GM21619 (cell line): ENCODE results near the gene TM4SF5.

Source experiments
- ATAC-seq: cut with Tn5 transposase; IDR thresholded peaks from one replicate; pipeline ENCODE4 v1.9.1; 2021; ENCODE audit not compliant: unreplicated experiment

TM4SF5 gene

DNA sequence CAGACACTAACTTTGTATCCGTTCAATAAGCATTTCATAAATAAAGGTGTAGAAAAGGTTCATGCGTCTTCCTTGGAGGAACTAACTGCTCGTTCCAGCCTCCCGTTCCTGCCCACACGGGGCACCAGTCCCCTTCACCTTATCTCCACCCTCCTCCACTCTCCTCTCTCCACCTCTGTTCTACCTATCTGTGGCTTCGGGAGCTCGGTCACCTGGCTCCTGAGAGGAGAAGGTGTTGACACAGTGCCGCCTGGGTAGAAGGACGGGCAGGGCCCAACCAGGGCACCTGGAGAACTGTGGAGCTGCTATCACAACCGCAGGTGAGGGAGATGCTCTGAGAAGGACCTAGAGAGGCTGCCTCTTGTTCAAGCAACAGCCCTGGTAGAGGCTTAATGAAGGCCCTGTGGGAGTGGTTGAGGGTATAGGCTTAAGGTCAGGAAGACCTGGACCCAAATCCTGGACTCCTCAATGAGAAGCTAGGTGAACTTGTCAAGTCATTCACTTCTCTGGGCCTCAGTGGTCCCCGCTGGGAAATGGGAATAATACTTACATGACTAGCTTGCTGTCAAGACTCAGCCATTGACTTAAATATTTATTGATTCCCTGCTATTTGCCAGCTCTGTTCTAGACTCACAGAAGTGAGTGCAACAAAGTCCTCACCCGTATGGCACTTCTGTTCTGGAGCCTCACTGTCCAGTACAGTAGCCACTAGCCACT is 51.8 kb downstream of the TM4SF5 start:
- ATAC-seq = no peak

DNA sequence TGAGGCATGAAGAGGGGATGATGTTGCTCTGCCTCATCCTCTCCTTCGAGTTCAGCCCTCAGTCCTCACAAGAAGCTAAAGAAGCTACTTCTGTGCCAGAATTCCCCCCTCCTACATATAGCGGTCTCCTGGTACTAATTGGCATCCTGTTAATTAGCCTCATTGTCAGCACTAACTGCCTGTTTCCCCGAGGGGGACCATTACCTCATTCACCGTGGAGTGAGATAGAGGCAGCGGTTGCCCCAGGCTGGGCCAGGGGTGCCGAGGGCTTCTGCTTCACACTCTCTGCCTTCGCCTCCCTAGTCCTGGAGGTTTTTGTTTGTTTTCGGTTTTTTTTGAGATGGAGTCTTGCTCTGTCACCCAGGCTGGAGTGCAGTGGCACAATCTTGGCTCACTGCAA is 55.7 kb downstream of the TM4SF5 start:
- no peak for ATAC-seq

DNA sequence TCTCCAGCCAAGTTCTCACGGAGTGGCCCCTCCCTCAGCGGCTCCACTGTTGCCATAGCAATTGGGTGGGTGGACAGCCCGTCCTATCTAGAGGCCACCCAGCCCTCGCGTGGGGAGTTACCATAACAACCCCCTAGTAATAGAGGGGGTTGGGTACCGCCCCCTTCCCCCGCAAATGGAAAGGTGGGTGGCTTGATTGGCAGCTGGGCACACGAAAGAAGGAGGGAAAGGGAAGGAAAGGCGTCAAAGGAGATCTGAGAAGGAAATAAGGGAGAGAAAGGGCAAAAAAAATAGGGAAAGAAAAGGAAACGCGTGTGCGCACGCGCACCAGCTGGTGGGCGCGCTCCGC is 61.1 kb downstream of the TM4SF5 start:
- ATAC-seq = peak; percentile 17
